ENCODE data around the gene CINP.

GRCh38 chr14:102353126-102353619, 9.5 kb downstream of the CINP start:
- no peak for TF ChIP-seq ATF3 (IDR thresholded peaks at IDR 0.05)
- no peak for TF ChIP-seq TAF1 (conservative IDR thresholded peaks at IDR 0.05)
- TF ChIP-seq CTCF (IDR thresholded peaks at IDR 0.05; ENCODE audit: low read depth, low read length, missing input control), result no peak
- no peak for TF ChIP-seq NR2F2 (IDR thresholded peaks at IDR 0.05)
- no peak for TF ChIP-seq EGR1 (IDR thresholded peaks at IDR 0.05; ENCODE audit: low read depth in 2 of 2)
- TF ChIP-seq JUND (IDR thresholded peaks at IDR 0.05), result no peak
- TF ChIP-seq RXRA (IDR thresholded peaks at IDR 0.05), result no peak
- no peak for TF ChIP-seq RAD21 (IDR thresholded peaks at IDR 0.05)
- no peak for TF ChIP-seq SP1 (IDR thresholded peaks at IDR 0.05)

All from liver (tissue), 3 donors.